Measurements from ENCODE around the gene ACTA2.
"Not testable (repeated sequence)": the region's sequence is repeated elsewhere in the genome, so short reads cannot be mapped to it uniquely, and the experiment has no call there.

Gene ACTA2

DNA sequence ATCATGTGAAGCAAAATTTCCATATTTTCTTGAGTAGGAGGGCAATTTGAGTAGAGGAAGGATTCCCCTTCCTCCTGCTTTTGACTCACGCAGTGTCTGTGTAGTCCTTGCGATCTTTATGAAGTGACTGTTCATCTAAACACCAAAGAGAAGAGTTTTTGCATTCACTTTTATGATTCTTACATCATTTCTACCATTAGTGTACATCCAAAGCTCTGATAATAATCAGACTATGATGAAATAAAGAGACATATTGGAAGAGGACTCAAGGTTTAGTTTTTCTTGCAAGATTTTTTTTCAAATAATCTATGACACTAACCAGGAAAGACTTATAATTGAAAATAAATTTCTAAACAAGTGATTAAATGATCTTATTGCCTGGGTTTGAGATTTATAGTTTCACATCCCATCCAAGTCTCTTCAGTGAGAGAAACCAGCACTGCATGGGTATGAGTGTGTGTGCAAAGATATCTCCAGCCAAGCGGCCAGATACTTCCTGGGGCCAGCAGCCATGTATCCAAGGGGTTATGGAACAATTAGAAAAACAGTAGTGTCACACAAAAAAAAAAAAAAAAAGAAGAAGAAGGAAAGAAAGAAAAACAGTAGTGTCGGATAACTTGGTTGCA lies 2.0 kb upstream of the ACTA2 start:
- no peak for DNase-seq
- intact Hi-C loops (cut with DNase I): no loop called here

DNA sequence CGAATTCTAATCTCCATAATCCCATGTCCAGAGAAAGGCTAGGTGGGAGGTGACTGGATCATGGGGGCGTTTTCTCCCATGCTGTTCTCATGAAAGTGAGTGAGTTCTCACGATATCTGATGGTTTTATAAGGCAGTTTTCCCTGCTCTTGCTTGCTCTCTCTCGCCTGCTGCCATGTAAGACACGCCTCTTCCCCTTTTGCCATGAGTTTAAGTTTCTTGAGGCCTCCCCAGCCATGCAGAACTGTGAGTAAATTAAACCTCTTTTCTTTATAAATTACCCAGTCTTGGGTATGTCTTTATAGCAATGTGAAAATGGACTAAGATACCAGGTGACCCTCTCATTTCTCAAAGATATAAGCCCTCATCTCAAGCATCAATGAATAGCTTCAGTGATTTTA lies 1.1 kb upstream of the ACTA2 start:
- intact Hi-C loops (cut with DNase I): no loop called here
- DNase-seq: no peak

DNA sequence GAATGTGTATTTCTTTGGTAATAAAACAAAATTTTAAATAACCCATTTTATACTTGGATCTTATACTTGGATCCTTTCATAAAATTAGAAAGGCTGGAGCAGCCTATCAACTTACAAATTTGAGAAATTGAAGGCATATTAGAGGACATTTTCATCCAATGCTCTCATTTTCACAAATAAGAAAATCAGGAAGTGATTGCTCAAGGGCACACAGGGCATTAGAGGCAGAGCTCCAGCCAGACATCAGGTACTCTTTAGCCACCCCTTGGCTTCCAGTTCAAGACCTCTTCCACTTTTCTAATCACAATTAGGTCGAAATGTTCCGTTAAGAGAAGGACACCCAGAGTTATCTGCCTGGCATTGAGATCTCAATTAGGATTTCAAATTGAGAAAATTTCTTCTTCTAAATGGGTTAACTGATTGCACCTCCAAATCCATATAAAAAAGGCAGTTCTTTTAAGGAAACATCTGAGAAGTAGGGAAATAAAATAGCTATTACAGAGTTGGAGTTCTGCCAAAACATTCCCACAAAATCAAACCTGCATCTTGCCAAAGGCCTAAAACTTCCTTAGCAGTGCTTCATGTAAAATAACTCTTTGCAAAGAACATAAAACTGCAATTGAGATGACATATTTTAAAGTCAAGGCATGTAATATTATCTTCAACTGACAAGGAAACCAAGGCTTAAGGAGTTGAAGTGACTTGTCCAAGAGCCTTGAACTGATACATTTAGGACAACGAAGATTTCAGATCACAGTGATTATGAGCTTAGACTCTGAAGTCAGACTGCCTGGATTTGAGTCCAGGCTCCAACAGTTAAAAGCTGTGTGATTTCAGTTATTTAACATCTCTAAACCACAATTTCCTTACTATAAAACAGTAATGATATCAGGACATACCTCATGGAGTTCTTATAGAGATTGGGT lies 2.4 kb downstream of the ACTA2 start:
- intact Hi-C loops (cut with DNase I): no loop called here
- DNase-seq: no peak

DNA sequence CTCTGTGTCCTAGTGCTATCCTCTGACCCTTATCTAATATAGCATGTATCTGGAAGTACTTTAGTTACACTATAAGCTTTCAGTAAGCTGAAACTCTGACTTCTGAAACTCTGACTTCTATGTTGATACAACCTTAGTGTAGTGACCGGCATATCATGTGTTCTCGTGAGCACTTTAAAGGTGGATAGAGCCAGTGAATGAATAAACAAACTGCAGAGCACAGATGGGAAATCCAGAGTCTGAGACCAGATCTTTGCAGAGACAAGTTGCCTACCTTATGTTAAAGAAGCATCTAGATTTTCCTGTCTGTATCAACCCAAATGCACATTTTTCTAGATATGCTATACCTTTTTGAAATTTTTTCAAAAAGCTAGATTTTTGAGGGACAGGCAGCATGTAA lies 3.5 kb downstream of the ACTA2 start:
- DNase-seq: no peak
- intact Hi-C loops (cut with DNase I): no loop called here

DNA sequence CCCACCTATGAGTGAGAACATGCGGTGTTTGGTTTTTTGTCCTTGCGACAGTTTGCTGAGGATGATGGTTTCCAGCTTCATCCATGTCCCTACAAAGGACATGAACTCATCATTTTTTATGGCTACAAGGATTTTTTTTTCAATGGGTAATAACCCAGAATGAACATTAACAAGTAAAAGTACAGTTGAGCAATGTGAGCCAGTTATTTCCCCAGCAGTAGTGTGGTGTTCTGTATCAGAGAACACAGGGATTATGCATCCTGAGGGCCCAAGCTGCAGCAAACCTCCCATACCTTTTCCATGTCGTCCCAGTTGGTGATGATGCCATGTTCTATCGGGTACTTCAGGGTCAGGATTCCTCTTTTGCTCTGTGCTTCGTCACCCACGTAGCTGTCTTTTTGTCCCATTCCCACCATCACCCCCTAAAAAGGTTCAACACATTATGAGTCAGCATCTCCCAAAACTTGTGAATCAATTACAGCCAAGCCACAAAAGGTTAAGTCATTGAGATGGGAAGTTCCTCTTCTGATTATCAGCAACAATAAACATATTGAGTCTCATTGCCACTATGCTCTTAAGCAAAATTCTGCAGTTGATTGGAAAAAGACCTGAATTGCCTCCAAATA lies 5.5 kb downstream of the ACTA2 start:
- DNase-seq: no peak
- intact Hi-C loops (cut with DNase I): no loop called here

DNA sequence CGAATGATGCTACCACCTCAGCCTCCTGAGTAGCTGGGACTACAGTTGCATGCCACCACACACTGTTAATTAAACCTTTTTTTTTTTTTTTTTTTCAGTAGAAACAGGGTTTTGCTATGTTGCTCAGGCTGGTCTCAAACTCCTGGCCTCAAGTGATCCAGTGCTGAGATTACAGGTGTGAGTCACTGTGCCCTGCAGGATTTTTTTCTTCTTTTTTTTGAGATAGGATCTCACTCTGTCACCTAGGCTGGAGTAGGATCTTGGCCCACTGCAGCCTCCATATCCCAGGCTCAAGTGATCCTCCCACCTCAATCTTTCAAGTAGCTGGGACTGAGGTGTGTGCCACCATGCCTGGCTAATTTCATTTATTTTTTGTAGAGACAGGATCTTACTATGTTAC lies 6.4 kb downstream of the ACTA2 start:
- intact Hi-C loops (cut with DNase I): no loop called here

DNA sequence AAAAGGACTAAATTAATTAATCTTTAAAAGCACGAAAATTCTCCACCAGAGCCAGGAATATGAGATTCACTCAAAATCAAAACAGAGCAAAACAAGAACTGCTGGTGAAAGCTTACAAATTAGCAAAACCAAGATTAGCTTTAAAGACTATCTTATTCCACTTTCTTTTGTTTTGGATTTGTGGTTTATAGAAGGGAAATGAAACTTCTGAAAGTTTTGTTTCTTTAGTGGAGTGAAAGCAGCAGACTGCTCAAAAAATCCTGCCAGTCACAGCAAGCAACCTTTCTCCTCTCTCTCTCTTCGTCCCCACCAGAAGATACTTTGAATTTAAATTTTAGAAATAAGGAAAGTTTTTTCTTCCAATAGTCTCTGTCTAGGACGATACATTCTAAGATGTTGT lies 7.8 kb downstream of the ACTA2 start:
- intact Hi-C loops (cut with DNase I): no loop called here
- DNase-seq: no peak

More for the DNA sequence above, 6.4 kb downstream of the ACTA2 start:
- DNase-seq: no peak

DNA sequence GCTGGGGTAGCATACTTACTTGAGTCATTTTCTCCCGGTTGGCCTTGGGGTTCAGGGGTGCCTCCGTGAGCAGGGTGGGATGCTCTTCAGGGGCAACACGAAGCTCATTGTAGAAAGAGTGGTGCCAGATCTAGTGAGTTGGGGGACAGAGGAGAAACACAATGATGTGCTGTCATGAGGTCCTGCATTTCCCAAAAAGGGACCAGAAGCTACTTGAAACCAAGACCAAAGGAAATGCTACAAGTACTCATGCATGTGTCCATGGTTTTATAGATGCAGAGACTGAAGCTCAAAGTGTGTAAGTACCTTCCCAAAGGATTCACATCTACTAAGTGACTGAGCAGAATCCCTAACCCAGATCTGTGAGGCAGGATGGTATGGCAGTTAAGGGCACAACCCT lies 8.8 kb downstream of the ACTA2 start:
- DNase-seq: no peak
- intact Hi-C loops (cut with DNase I): no loop called here

DNA sequence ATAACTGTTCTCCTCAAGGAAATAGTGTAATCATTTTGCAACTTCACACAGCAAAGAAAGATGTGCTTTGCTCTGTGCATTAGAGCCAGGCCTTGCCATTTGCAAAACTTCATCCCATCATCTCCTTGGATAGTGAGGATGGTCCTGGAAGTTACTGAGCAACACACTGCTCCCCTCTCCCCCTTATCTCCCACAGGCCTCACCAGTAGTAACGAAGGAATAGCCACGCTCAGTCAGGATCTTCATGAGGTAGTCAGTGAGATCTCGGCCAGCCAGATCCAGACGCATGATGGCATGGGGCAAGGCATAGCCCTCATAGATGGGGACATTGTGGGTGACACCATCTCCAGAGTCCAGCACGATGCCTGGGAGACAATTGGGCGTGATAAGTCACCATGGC lies 11.5 kb downstream of the ACTA2 start:
- intact Hi-C loops (cut with DNase I): no loop called here
- no peak for DNase-seq

DNA sequence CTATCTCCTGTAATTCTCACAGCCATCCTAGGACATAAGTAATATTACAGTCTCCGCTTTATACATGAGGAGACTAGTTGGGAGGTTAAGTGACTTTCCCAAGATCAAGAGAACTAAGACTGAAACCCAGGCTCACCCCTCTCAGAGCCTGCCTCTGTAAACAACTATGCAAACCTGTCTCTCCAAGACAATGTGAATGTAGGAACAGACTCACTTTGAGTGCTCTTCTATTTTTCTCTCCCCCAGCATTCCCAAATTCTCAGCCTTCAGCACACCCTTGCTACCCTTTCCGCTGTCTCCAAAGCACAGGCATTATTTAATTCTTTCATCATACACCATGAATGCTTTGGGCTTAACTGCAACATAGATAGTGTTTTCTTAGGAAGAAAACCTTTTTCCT lies 13.6 kb downstream of the ACTA2 start:
- no peak for DNase-seq
- intact Hi-C loops (cut with DNase I): no loop called here

DNA sequence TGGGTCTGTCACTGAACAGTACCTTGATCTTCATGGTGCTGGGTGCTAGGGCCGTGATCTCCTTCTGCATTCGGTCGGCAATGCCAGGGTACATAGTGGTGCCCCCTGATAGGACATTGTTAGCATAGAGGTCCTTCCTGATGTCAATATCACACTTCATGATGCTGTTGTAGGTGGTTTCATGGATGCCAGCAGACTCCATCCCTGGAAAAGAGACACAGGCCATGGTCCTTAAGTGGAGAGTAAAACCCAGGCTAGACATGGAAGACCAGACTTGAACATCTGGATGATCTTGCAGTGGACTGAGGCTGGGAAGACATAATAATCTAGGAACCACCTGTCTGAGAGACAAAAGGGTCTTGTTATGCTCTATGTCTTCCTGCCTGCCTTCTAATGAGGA lies 14.5 kb downstream of the ACTA2 start:
- intact Hi-C loops (cut with DNase I): no loop called here
- no peak for DNase-seq

DNA sequence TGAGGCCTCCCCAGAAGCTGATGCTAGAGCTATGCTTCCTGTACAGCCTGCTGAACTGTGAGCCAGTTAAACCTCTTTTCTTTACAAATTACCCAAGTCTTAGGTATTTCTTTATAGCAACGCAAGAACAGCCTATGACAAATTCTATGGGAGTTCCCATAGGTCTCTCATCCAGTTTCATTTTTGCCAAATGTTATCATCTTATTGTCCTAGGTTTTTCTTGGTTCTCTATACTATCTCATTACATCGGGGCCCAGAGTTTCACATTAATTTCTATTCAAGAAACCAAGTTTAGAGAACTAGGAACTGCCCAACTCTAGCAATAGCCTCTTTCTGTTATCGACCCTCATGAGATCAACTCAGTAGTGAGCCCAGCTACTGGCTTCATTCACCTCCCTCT lies 15.9 kb downstream of the ACTA2 start:
- DNase-seq: no peak
- intact Hi-C loops (cut with DNase I): no loop called here

DNA sequence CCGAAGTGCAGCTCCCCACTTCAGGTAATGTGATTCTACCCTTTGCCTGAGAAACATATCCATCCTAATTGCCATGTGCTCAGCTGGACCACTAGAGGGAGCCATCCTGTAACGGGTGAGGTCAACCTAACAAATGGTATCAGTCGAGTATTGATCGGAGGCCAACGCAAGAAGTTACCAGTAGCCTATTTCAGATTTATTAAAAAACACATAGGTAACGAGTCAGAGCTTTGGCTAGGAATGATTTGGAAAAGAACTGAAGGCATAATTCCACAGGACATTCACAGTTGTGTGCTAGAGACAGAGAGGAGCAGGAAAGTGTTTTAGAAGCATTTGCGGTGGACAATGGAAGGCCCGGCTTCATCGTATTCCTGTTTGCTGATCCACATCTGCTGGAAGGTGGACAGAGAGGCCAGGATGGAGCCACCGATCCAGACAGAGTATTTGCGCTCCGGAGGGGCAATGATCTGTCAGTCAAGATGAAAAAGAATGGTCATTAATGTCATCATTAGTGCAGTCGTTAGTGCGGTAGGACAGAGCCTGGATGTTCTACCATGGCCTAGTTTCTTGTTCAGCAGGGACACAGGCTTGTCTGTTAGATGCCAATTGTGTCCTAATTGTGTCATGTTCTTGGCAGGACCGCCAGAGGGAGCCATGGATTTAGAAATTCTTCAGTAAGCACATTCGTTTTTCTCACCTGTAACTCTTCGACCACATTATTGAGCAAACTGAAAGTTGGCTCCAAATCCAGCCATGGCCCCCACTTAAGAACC lies 17.5 kb downstream of the ACTA2 start:
- intact Hi-C loops (cut with DNase I): loop anchor here (2.0 kb wide), 2 partner anchors 96 to 282 kb away; no protein-coding TSS in a partner anchor
- peak in 9 of 10 donors; percentile 34 to 90 (median 75) for DNase-seq

DNA sequence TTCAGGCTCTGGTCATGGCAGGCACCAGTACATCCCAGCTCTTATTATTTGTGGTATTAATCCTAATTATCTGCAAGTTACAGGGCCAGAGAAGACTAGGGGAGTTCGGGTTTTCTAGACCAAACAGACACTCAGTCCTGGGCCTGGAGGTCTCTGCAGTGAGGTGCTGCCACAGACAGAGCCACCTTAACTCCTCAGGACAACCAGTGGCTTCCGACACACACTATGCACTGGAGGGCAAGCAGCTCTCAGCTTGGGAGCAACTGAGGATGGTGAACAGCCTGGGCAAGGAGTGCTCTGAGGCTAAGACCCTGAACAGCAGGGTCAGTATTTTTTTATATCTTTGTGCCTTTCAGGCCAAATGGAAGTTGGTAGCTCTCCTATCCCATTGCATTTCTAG lies 19.0 kb downstream of the ACTA2 start:
- intact Hi-C loops (cut with DNase I): loop anchor here (1.0 kb wide), 1 partner anchor 56 kb away; no protein-coding TSS in a partner anchor
- DNase-seq: no peak

DNA sequence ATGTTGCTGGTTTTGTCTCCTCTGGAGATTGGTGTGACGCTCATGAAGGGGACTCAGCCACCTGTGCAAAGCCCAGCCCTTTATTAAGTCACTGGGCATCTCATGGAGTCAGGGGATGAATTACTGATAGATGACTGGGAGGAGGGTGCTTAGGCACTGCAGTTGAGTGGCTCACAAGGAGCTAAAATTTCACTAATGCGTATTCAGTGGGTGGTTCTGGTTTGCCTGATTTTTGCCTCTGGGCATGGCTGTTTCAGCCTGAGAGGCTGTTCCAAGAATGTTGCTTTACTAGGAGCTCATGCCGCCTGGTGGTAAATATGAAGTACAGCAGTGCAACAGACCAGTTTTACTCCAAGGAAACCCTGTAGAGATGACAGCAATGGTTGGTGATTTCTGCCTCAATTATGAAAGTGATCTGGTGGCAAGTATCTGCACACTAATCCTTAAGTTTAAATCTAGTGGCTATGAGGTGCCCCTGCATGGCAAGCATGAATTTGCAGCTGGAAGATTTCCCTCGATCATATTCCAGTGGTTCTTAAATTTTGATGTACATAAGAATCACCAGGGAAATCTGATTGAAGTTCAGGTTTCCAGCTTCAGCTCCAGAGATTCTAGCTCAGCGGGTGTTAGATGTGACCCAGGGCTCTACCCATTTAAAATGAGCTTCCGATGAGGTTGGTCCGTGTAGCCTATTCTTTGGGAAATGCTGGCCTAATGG lies 19.9 kb downstream of the ACTA2 start:
- intact Hi-C loops (cut with DNase I): loop anchor here (1.0 kb wide), 2 partner anchors 57 to 97 kb away; no protein-coding TSS in a partner anchor
- peak in 5 of 10 donors; percentile 30 to 89 (median 39) for DNase-seq

DNA sequence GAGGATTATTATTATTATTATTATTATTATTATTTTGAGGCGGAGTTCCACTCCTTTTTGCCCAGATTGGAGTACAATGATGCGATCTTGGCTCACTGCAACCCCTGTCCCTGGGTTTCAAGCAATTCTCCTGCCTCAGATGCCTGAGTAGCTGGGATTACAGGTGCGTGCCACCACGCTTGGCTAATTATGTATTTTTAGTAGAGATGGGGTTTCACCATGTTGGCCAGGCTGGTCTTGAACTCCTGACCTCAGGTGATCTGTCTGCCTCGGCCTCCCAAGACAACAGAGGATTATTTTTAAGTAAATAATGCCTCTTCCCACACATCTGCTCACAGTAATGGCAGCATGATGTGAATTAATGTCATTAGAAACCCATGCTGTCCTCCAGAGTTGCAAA lies 20.5 kb downstream of the ACTA2 start:
- intact Hi-C loops (cut with DNase I): loop anchor here (1.0 kb wide), 1 partner anchor 97 kb away; no protein-coding TSS in a partner anchor
- not testable (repeated sequence) for DNase-seq

DNA sequence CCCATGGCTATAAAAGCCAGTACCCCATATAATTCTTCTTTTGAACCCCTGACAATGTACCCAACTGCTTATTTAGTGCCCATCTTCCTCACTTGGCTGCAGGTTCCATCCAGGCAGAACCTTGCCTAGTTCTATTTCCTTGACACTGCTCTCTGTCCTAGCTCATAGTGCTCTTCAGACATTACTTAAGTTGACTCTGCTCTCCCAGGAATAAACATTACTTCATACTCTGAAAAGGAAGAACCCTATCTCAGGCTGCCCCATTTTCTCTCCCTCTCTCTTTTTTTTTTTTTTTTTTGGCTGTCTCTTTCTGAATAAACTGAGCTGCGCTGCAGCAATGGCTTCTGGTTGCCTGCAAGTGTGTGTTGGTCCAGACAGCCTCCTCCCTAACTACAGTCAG lies 21.0 kb downstream of the ACTA2 start:
- intact Hi-C loops (cut with DNase I): no loop called here
- peak in 1 of 10 donors; percentile 77 for DNase-seq

DNA sequence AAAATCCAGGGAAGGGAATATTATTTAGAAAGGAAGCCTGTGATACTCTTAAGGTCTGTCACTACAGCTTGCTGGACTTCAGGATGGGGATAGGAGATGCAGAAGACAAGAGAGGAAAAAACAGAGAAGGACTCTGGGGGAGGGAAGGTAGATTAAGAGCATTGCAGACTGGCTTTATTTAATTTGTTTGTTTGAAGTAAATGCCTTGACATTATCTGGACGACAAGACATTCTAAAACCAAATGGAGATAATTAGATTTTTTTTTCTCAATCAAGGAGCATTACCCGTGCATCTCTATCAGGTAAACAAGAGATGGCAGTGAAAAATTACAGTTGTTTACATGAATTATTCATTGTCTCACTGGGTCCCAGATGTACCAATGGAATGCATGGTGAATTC lies 24.3 kb downstream of the ACTA2 start:
- intact Hi-C loops (cut with DNase I): no loop called here
- DNase-seq: no peak

DNA sequence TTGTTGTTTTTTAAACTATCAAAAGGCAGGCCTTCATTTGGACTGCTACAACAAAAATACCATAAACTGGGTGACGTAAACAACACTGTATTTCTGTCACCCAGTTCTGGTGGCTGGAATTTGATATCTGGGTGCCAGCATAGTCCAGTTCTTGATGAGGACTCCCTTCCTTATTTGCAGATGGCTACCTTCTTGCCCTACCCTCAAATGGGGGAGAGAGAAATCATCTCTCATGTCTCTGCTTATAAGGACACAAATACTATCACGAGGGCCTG lies 25.2 kb downstream of the ACTA2 start:
- intact Hi-C loops (cut with DNase I): no loop called here
- no peak for DNase-seq

All from posterior cingulate gyrus (tissue), 11 donors.